SH-SY5Y (cell line): ENCODE results near the gene CYB5R3.

Source experiments
- GATA2 ChIP-seq: IDR thresholded peaks from 2 replicates; pipeline ENCODE4 v1.6.1; 2011; ENCODE audit warnings: mild to moderate bottlenecking, low read depth, low read length
- GATA3 ChIP-seq: IDR thresholded peaks from 2 replicates; pipeline ENCODE4 v1.6.1; 2011; ENCODE audit warnings: low read depth, mild to moderate bottlenecking, low read length, moderate library complexity

- TF ChIP-seq GATA3 (no peak), GATA2 (no peak)
Observed at GRCh38 chr22:42611051-42611450, 38.1 kb downstream of the CYB5R3 start.
